22Rv1 (cell line): ENCODE data around the gene TBR1.

Experiments
- ZFX ChIP-seq: fragments of 450-650 bp; IDR thresholded peaks from 2 replicates; pipeline ENCODE4 v1.6.1; 2017; ENCODE audit warnings: antibody characterized with exemption, borderline replicate concordance
- TF ChIP-seq, protein P1 (sequence below): fragments of 450-650 bp; IDR thresholded peaks from 2 replicates; pipeline ENCODE4 v1.5.1; 2017; ENCODE audit warnings: mild to moderate bottlenecking

- TF ChIP-seq, protein P1, sequence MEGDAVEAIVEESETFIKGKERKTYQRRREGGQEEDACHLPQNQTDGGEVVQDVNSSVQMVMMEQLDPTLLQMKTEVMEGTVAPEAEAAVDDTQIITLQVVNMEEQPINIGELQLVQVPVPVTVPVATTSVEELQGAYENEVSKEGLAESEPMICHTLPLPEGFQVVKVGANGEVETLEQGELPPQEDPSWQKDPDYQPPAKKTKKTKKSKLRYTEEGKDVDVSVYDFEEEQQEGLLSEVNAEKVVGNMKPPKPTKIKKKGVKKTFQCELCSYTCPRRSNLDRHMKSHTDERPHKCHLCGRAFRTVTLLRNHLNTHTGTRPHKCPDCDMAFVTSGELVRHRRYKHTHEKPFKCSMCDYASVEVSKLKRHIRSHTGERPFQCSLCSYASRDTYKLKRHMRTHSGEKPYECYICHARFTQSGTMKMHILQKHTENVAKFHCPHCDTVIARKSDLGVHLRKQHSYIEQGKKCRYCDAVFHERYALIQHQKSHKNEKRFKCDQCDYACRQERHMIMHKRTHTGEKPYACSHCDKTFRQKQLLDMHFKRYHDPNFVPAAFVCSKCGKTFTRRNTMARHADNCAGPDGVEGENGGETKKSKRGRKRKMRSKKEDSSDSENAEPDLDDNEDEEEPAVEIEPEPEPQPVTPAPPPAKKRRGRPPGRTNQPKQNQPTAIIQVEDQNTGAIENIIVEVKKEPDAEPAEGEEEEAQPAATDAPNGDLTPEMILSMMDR = no peak
- TF ChIP-seq ZFX = no peak
Measured at GRCh38 chr2:161412346-161412745, 3.8 kb upstream of the TBR1 start.
